Body of pancreas (tissue), 4 donors: ENCODE measurements around the gene FPR2. TPM values are rescaled to one million over a fixed set of nuclear protein-coding genes. Genes with fewer than 3 reads are reported as not detected.
"Not testable (repeated sequence)": the region's sequence is repeated elsewhere in the genome, so short reads cannot be mapped to it uniquely, and the experiment has no call there.

Experiments
- ATAC-seq: fragments of 150-250 bp; one replicate; pipeline ENCODE4 v1.9.1; 2016
- DNase-seq, 4 donors: peaks; one replicate each; pipeline ENCODE4 v3.0.0-alpha.2; 2019
- H3K27ac ChIP-seq, 4 donors: fragments of 200-600 bp; sonication (generic); 1 replicate in 3 of 4; 2 replicates in 1 of 4; pipeline versions ENCODE4 v1.5.1 to v1.6.1; 2016 to 2019; ENCODE audit warnings: mild to moderate bottlenecking in 1 of 4, mixed read lengths in 1 of 4, moderate library complexity in 1 of 4
- H3K27me3 ChIP-seq, 2 donors: fragments of 200-600 bp; sonication (generic); one replicate each; pipeline ENCODE4 v1.6.0; 2016; ENCODE audit warnings: mild to moderate bottlenecking in 1 of 2
- H3K36me3 ChIP-seq, 2 donors: fragments of 200-600 bp; sonication (generic); replicated peaks in 1 of 2; 2 replicates each; pipeline ENCODE4 v1.5.1; 2016; ENCODE audit warnings: low read depth in 2 of 2; ENCODE audit not compliant: insufficient read depth in 1 of 2
- H3K4me1 ChIP-seq: fragments of 200-600 bp; sonication (generic); one replicate; pipeline ENCODE4 v1.6.0; 2016
- H3K4me3 ChIP-seq, 2 donors: fragments of 200-600 bp; sonication (generic); 1 replicate in 1 of 2; 2 replicates in 1 of 2; pipeline ENCODE4 v1.5.1; 2016 to 2019
- H3K9me3 ChIP-seq, 3 donors: fragments of 200-600 bp; sonication (generic); 1 replicate in 2 of 3; 2 replicates in 1 of 3; pipeline ENCODE4 v1.5.1; 2016
- CTCF ChIP-seq, 7 experiments: fragments of 450-650 bp in 4 of 7; fragments of 200-600 bp in 3 of 7; sonication (generic) in 3 of 7; IDR thresholded peaks; one replicate each; pipeline ENCODE4 v1.5.1; 2016 to 2019; ENCODE audit warnings: antibody characterized with exemption in 7 of 7
- POLR2A ChIP-seq, 3 donors: fragments of 450-650 bp; IDR thresholded peaks; one replicate each; pipeline ENCODE4 v1.6.1; 2016; ENCODE audit warnings: antibody characterized with exemption in 3 of 3, mild to moderate bottlenecking in 2 of 3
- WGBS, 2 donors: methylation state at CpG; one replicate each; pipeline ENCODE4 v1.1.5; 2017; 5-methylcytosine and 5-hydroxymethylcytosine counted together
- intact Hi-C: fragments of 100-400 bp; cut with DNase I; formaldehyde crosslinking; loops from one replicate; pipeline ENCODE4 v1.15.1; 2023
- total RNA-seq, 2 donors: library from RNA; depleted of rRNA; stranded (reverse); fragments of >200 nt; gene quantifications; one replicate each; pipeline ENCODE4 v1.1.0, GENCODE V29; 2016

FPR2 gene
- total RNA-seq, 2 donors from 2014 or later: 0.78 TPM; not detected in 1

- Histone ChIP-seq H3K27ac (no peak overlapping the region), H3K4me1 (no peaks in the 10 kb centered on the region), H3K36me3 (no peaks in the 10 kb centered on the region), H3K9me3 (no peaks in the 10 kb centered on the region), H3K4me3 (no peak overlapping the region), H3K27me3 (no peaks in the 10 kb centered on the region)
- no peak for TF ChIP-seq POLR2A (IDR thresholded peaks at IDR 0.05)
- no peak for TF ChIP-seq CTCF (IDR thresholded peaks at IDR 0.05)
- DNase-seq (no peak), ATAC-seq (no peak)
- intact Hi-C loops: no loop called here
- 31 to 62% methylated on average over 6 of the region's 6 CpGs for WGBS, 2 donors
These were observed 12.0 kb downstream of the FPR2 start for GRCh38 chr19:51772977-51773376.

DNA sequence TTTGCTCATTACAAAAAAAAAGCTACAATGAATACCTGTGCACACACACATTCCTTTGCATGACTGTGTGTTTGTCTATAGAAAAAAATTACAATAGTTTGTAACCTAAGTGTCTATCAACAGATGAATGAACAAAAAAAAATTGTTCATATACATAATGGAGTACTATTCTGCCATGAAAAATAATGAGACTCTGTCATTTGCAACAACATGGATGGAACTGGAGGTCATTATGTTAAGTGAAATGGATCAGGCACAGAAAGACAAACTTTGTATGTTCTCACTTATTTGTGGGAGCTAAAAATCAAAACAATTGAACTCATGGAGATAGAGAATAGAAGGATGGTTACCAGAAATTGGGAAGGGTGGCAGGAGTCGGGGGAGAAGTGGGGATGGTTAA, 15.6 kb downstream of the FPR2 start:
- ATAC-seq, intact Hi-C loops, H3K27me3 ChIP-seq, H3K9me3 ChIP-seq, H3K4me1 ChIP-seq, H3K27ac ChIP-seq, H3K4me3 ChIP-seq, DNase-seq, H3K36me3 ChIP-seq: not testable (repeated sequence)
- 59 to 69% methylated on average over 1 of the region's 1 CpG for WGBS, 2 donors

GRCh38 chr19:51777570-51778462, 16.8 kb downstream of the FPR2 start:
- TF ChIP-seq POLR2A (IDR thresholded peaks at IDR 0.05): no peak
- peak; percentile 26 to 78 (median 62) for TF ChIP-seq CTCF (IDR thresholded peaks at IDR 0.05)
- intact Hi-C loops: no loop called here

GRCh38 chr19:51779181-51779580, 18.2 kb downstream of the FPR2 start:
- Histone ChIP-seq H3K4me3 (no peak overlapping the region), H3K27me3 (no peaks in the 10 kb centered on the region), H3K4me1 (no peaks in the 10 kb centered on the region), H3K27ac (no peak overlapping the region), H3K36me3 (no peaks in the 10 kb centered on the region), H3K9me3 (no peaks in the 10 kb centered on the region)
- intact Hi-C loops: no loop called here
- no peak for DNase-seq
- TF ChIP-seq CTCF (IDR thresholded peaks at IDR 0.05) (no peak), POLR2A (IDR thresholded peaks at IDR 0.05) (no peak)
- ATAC-seq: no peak
- 25 to 57% methylated on average over 1 of the region's 1 CpG for WGBS, 2 donors

More at GRCh38 chr19:51777570-51778462, 16.8 kb downstream of the FPR2 start:
- Histone ChIP-seq H3K4me1 (no peaks in the 10 kb centered on the region), H3K27ac (no peak overlapping the region), H3K36me3 (no peaks in the 10 kb centered on the region), H3K4me3 (no peak overlapping the region), H3K9me3 (no peaks in the 10 kb centered on the region), H3K27me3 (no peaks in the 10 kb centered on the region)
- ATAC-seq (peak; percentile 62), DNase-seq (peak; percentile 48 to 75 (median 68))
- 22 to 29% methylated on average over 19 to 23 of the region's 23 CpGs for WGBS, 2 donors

DNA sequence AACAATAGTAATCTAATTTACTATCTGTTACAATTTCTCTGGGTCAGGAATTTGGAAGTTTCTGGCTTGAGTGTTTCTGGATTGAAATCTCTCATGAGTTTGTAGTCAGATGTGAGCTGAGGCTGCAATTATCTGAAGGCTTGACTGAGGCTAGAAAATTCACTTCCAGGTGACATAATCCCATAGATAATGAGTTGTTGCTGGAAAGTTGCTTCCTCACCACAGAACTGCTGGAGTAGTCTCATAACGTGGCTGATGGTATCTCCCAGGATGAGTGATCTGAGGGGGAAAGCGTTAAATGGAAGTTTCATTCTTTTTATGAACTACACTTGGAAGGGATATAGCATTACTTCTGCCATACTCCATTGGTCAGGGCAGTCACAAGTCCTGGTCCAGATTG, 18.7 kb downstream of the FPR2 start:
- no peaks in the 10 kb centered on the region for H3K36me3 ChIP-seq
- H3K27me3 ChIP-seq: no peaks in the 10 kb centered on the region
- 36 to 37% methylated on average over 2 of the region's 2 CpGs for WGBS, 2 donors
- intact Hi-C loops: no loop called here
- H3K4me1 ChIP-seq: no peaks in the 10 kb centered on the region
- TF ChIP-seq POLR2A (IDR thresholded peaks at IDR 0.05) (no peak), CTCF (IDR thresholded peaks at IDR 0.05) (no peak)
- ATAC-seq (no peak), DNase-seq (no peak)
- H3K9me3 ChIP-seq: no peaks in the 10 kb centered on the region
- no peak overlapping the region for H3K4me3 ChIP-seq
- H3K27ac ChIP-seq: no peak overlapping the region
